BE2C (cell line): Measurements from ENCODE around the gene COL8A2. TPM values are rescaled to one million over a fixed set of nuclear protein-coding genes. Genes with fewer than 3 reads are reported as not detected.

ENCODE experiments used
- DNase-seq: peaks from one replicate; pipeline ENCODE4 v3.0.0-alpha.2; 2020
- H3K27me3 ChIP-seq: fragments of 250-450 bp; sonication (Bioruptor Pico); 2 replicates; pipeline ENCODE4 v1.5.1; 2020; ENCODE audit warnings: mild to moderate bottlenecking
- H3K36me3 ChIP-seq: fragments of 250-450 bp; sonication (Bioruptor Pico); 2 replicates; pipeline ENCODE4 v1.5.1; 2020; ENCODE audit warnings: mild to moderate bottlenecking
- H3K4me1 ChIP-seq: fragments of 250-450 bp; sonication (Bioruptor Pico); 2 replicates; pipeline ENCODE4 v1.5.1; 2020
- H3K4me3 ChIP-seq: 2 replicates; pipeline ENCODE4 v1.5.1; 2011; ENCODE audit warnings: low read depth, low read length
- H3K9me3 ChIP-seq: fragments of 250-450 bp; sonication (Bioruptor Pico); 2 replicates; pipeline ENCODE4 v1.5.1; 2020
- polyA plus RNA-seq: library from polyadenylated mRNA; unstranded; fragments of >200 nt; gene quantifications from one replicate; pipeline ENCODE4 v1.2.1, GENCODE V29; 2012; ENCODE audit warnings: low read depth, missing spikeins; ENCODE audit not compliant: insufficient read length, insufficient read depth
- TF ChIP-seq, protein P1 (sequence below): IDR thresholded peaks from 2 replicates; pipeline ENCODE4 v1.5.1; 2012; ENCODE audit warnings: mild to moderate bottlenecking, low read depth, low read length

The COL8A2 gene
- 0.12 TPM for polyA plus RNA-seq

DNA sequence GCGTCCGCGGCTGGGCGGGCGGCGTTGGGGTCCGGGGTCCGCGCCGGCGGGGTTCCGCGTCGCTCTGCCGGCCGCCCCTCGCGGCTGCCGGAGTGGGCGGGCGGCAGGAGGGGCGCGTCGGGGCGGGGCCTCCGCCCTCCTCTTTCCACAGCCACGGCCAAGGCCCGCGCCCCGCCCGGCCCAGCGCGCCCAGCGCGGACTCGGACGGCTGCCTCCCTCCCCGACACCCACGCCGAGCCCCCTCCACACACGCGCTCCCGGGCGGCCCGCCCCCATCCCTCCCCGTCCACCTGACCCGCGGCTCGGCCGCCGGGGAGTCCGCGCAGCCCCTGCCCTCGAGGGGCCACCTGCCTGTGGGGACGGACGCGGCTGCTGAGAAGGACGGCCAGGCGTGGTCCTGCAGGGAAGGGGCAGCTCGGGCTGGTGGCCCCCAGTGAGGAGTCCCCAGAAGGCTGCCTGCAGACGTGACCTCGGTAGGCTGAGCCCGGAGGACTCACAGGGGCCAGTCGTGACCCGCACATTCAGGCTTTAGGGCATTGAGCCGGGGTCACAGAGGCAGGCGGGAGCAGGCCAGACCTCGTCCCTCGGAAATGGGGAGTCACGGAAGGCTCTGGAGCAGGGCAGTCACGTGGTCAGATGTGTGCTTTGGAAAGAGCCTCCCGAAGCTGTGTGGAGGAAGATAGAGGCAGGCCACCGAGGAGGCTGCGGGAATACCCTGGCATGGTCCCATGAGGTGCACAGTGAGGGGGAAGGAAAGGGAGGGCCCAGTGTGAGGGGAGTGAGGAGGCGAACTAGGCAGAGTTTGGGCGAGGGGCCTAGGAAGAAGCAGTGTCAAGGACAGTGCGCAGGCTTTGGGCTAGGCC lies at the start of gene COL8A2:
COL8A2 (minus strand) TSS at position 94 of the 863 bp plus-strand sequence. CDS start 24,980 bp downstream, outside the sequence.
- TF ChIP-seq, protein P1, sequence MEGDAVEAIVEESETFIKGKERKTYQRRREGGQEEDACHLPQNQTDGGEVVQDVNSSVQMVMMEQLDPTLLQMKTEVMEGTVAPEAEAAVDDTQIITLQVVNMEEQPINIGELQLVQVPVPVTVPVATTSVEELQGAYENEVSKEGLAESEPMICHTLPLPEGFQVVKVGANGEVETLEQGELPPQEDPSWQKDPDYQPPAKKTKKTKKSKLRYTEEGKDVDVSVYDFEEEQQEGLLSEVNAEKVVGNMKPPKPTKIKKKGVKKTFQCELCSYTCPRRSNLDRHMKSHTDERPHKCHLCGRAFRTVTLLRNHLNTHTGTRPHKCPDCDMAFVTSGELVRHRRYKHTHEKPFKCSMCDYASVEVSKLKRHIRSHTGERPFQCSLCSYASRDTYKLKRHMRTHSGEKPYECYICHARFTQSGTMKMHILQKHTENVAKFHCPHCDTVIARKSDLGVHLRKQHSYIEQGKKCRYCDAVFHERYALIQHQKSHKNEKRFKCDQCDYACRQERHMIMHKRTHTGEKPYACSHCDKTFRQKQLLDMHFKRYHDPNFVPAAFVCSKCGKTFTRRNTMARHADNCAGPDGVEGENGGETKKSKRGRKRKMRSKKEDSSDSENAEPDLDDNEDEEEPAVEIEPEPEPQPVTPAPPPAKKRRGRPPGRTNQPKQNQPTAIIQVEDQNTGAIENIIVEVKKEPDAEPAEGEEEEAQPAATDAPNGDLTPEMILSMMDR, result no peak
- H3K36me3 ChIP-seq, result no peaks in the 10 kb centered on the region
- no peak for DNase-seq
- no peak within 1 kb of the TSS for H3K4me3 ChIP-seq
- H3K27me3 ChIP-seq, result no peaks in the 10 kb centered on the region
- no peaks in the 10 kb centered on the region for H3K4me1 ChIP-seq
- H3K9me3 ChIP-seq, result no peaks in the 10 kb centered on the region

DNA sequence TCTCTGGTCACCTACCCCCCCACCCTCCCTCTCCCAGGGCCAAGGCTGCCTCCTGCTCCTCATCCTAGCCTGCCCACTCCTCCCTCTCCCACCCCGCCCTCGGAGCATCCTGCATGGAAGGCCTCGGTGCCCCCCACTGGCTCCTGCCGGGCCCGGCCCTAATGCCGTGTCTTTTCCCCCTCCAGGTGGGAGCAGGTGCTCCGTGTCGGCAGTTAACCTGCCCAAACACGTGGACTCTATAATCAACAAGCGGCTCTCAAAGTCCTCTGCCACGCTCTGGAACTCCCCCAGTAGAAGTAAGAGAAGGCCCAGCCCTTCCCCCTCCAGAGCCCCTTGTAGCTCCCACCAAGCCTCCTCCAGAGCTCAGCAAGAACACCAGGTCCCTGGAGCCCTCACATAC lies 49.7 kb upstream of the COL8A2 start:
- H3K4me1 ChIP-seq, result no peaks in the 10 kb centered on the region
- DNase-seq, result no peak

DNA sequence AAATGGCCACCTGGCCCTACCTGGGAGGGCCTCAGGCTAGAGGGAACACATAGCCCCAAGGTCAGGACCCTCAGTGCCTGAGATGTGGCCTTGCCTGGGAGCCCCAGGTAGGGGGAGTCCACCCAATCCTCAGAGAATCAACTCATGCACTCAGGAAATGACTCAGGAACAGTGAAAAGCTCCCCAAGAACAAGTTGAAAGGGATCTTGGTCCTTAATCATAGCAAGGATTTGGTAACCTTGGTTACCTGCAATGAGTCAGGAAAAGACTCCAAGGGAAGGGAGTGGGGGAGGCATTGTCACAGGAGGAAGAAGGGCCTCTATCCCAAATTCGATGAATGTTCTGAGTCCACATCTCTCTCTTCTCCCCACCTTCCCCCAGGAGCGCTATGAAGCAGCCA lies 48.0 kb upstream of the COL8A2 start:
- Histone ChIP-seq H3K36me3 (peaks cover 24% of the 10 kb centered on the region), H3K4me1 (no peaks in the 10 kb centered on the region), H3K9me3 (no peaks in the 10 kb centered on the region), H3K27me3 (no peaks in the 10 kb centered on the region), H3K4me3 (no peak overlapping the region)
- TF ChIP-seq, protein P1, result no peak
- DNase-seq, result no peak

More for the DNA sequence above, 49.7 kb upstream of the COL8A2 start:
- Histone ChIP-seq H3K27me3 (no peaks in the 10 kb centered on the region), H3K4me3 (no peak overlapping the region), H3K9me3 (no peaks in the 10 kb centered on the region), H3K36me3 (peaks cover 24% of the 10 kb centered on the region)
- TF ChIP-seq, protein P1, result no peak

DNA sequence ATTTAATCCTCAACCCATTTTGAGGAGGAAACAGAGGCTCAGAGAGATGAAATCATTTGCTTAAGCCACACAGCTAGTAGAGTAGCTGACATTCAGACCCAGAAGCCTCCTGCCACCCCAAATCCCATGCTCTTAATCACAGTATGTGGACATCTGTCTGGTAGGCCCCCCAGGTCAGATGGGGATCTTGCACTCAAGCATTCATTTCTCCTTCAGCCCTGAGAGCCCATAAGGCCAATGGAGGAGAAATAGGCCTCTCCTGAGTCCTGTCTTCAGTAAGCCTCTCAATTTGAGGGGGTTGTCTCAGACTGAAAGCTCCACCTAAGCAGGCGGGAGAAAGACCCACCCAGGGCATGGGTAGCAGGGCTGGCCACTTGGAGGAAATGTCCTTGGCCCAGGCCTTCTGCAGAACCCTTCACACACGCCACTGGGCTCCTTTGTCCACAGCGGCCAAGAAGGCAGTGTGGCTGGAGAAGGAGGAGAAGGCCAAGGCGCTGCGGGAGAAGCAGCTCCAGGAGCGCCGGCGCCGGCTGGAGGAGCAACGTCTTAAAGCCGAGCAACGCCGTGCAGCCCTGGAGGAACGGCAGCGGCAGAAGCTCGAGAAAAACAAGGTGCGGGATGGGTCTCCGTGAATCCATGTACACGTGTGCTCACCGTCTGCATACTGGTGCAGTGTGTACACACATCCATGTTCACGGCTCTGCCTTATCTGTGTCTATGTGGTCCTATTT lies 47.2 kb upstream of the COL8A2 start:
- H3K4me1 ChIP-seq, result no peaks in the 10 kb centered on the region
- H3K27me3 ChIP-seq, result no peaks in the 10 kb centered on the region
- no peak for DNase-seq
- H3K4me3 ChIP-seq, result no peak overlapping the region
- TF ChIP-seq, protein P1, result no peak
- H3K9me3 ChIP-seq, result no peaks in the 10 kb centered on the region
- peaks cover 22% of the 10 kb centered on the region for H3K36me3 ChIP-seq

DNA sequence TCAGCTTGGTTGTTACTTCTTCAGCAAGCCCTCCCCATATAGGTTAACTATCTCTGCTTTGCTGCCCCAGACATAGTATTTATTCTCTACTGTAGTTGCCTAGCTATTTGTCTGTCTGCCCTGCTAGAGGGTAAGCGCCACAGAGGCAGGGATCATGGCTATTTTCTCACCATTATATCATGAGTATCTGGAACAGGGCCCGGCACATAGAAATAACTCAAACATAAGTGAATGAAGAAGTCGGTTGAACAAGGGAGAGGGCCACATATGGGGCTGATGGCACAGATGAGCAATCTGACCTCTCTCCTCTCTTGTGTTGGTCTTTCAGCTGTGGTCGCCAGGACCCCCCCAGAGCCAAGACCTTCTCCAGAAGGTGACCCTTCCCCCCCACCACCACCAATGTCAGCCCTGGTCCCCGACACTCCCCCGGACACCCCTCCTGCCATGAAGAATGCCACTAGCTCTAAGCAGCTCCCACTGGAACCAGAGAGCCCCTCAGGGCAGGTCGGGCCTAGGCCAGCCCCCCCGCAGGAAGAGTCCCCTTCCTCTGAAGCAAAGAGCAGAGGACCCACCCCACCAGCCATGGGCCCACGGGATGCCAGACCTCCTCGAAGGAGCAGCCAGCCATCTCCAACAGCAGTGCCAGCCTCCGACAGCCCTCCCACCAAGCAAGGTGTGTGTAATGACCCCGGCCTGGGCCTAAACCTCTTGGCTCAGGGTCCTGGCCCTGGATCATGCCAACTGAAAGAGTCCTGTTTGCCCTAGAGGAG lies 45.8 kb upstream of the COL8A2 start:
- TF ChIP-seq, protein P1, result no peak
- peaks cover 16% of the 10 kb centered on the region for H3K36me3 ChIP-seq
- DNase-seq, result no peak
- H3K4me3 ChIP-seq, result no peak overlapping the region
- H3K9me3 ChIP-seq, result no peaks in the 10 kb centered on the region
- H3K4me1 ChIP-seq, result no peaks in the 10 kb centered on the region
- H3K27me3 ChIP-seq, result no peaks in the 10 kb centered on the region
